ENCODE data around the gene RHOG.
A peak's percentile ranks its signal among the peaks of the same experiment; 100 is the strongest.

The RHOG gene

DNA sequence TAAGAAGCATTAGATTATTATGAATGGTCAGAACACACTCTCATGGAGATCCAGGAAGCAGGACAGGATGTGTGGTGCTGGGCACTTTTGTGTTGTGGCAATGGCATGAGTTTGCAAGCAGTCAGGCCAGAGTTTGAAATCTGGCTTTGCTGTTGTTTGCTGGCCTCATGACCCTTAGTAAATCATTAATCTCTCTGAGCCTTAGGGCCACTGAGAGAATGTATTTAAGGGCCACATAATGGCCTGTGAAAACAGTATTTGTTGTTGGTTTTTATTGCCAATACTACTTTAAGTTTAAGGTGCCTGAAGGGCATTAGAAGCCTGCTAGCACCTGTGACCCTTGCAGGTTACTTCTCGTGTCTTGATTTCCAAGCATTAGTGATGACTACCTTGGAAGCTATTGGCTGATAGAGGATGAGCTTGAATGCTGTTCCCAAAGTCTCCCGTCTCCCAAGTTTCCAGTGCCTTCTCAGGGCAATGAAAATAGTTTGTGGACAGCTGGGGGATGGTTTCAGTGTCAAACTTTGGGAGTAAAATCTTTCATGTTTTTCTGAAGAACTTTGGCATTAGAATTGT is 39.3 kb upstream of the RHOG start:
- DNase-seq (ENCODE audit: low read depth), result no peak
- TF ChIP-seq, protein P1, sequence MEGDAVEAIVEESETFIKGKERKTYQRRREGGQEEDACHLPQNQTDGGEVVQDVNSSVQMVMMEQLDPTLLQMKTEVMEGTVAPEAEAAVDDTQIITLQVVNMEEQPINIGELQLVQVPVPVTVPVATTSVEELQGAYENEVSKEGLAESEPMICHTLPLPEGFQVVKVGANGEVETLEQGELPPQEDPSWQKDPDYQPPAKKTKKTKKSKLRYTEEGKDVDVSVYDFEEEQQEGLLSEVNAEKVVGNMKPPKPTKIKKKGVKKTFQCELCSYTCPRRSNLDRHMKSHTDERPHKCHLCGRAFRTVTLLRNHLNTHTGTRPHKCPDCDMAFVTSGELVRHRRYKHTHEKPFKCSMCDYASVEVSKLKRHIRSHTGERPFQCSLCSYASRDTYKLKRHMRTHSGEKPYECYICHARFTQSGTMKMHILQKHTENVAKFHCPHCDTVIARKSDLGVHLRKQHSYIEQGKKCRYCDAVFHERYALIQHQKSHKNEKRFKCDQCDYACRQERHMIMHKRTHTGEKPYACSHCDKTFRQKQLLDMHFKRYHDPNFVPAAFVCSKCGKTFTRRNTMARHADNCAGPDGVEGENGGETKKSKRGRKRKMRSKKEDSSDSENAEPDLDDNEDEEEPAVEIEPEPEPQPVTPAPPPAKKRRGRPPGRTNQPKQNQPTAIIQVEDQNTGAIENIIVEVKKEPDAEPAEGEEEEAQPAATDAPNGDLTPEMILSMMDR (IDR thresholded peaks at IDR 0.05; ENCODE audit: low read depth, low read length, missing control alignments), result no peak
- H3K4me3 ChIP-seq (ENCODE audit: low read depth, low read length), result no peak overlapping the region; the same call in 1 of the 2 replicates

GRCh38 chr11:3879216-3879966 is 38.6 kb upstream of the RHOG start:
- peak overlapping the region; percentile 6; the same call in 1 of the 2 replicates for H3K4me3 ChIP-seq (ENCODE audit: low read depth, low read length)
- TF ChIP-seq, protein P1 (IDR thresholded peaks at IDR 0.05; ENCODE audit: low read depth, low read length, missing control alignments), result no peak
- no peak for DNase-seq (ENCODE audit: low read depth)

DNA sequence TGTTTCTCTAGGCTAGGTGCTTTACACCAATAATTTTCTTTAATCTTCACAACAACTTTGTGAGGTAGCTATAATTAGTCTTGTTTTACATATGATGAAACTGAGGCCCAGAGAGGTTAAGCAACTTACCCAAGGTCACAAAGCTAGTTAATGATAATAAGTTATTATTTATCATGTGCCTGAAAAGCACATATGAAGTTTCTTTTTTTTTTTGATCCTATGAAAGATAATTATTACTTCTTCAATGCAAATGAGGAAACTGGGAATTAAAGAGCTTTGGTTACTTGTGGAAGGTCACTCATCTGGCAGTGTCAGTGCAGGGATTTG is 37.5 kb upstream of the RHOG start:
- TF ChIP-seq, protein P1 (IDR thresholded peaks at IDR 0.05; ENCODE audit: low read depth, low read length, missing control alignments), result no peak
- no peak overlapping the region for H3K4me3 ChIP-seq (ENCODE audit: low read depth, low read length)
- no peak for DNase-seq (ENCODE audit: low read depth)

- no peak for DNase-seq (ENCODE audit: low read depth)
- TF ChIP-seq, protein P1 (IDR thresholded peaks at IDR 0.05; ENCODE audit: low read depth, low read length, missing control alignments), result no peak
- H3K4me3 ChIP-seq (ENCODE audit: low read depth, low read length), result no peak overlapping the region
Measured at GRCh38 chr11:3877364-3878257, 36.9 kb upstream of the RHOG start.

- H3K4me3 ChIP-seq (ENCODE audit: low read depth, low read length), result no peak overlapping the region
- TF ChIP-seq, protein P1 (IDR thresholded peaks at IDR 0.05; ENCODE audit: low read depth, low read length, missing control alignments), result no peak
- DNase-seq (ENCODE audit: low read depth), result no peak
Measured at GRCh38 chr11:3876613-3877012, 35.9 kb upstream of the RHOG start.

DNA sequence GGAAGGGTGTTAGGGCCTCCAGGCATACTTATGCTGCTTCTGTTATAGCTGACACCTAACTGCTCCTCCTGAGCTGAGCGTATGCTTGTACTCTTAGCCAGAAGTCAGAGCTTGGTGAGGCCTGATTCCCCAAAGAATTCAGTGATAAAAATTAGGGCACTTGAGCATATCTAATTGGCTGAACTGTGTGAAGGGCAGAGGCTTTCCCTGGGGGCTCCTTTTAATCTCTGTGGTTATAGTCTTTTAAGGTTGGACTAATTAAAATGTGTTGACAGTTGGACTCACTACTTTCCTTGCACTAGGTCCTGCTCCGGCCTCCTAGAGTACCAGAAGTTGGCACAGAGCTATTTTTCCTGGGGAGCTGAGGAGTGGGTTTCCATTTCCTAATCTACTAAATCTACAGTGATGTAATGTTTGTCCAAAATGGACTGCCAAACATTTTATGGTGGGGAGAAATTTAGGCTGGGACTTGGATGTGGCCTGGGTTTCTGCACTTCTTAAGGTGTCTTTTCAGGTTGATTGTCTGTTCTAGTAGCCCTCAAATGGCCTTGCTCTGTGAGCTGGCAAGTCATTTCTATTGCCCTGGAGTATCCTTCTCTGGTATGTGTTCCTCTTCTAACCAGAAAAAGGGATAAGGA is 33.1 kb upstream of the RHOG start:
- no peak for DNase-seq (ENCODE audit: low read depth)
- H3K4me3 ChIP-seq (ENCODE audit: low read depth, low read length), result no peak overlapping the region
- TF ChIP-seq, protein P1 (IDR thresholded peaks at IDR 0.05; ENCODE audit: low read depth, low read length, missing control alignments), result no peak

Data from GM12864 (cell line).